DND-41 (cell line): ENCODE measurements around the gene NKAIN4.

Source experiments
- CTCF ChIP-seq: IDR thresholded peaks from 2 replicates; pipeline ENCODE4 v1.5.1; 2012; ENCODE audit warnings: borderline replicate concordance, low read length, moderate library complexity, mild to moderate bottlenecking; ENCODE audit not compliant: poor library complexity, severe bottlenecking; ENCODE audit errors: extremely low read depth
- EZH2 ChIP-seq: IDR thresholded peaks from 3 replicates; pipeline ENCODE4 v1.6.1; 2012; ENCODE audit warnings: borderline replicate concordance, low read depth, mild to moderate bottlenecking, moderate library complexity, low read length, inconsistent platforms; ENCODE audit not compliant: severe bottlenecking

- TF ChIP-seq CTCF (no peak), EZH2 (no peak)
Measured at GRCh38 chr20:63268671-63269439, 14.6 kb upstream of the NKAIN4 start.
